Aorta (tissue), 5 donors: Measurements from ENCODE around the gene DECR2. TPM values are rescaled to one million over a fixed set of nuclear protein-coding genes. Genes with fewer than 3 reads are reported as not detected.

Experiments used
- ATAC-seq: fragments of 200-7000 bp; cut with Tn5 transposase; one replicate; pipeline ENCODE4 v1.9.1; 2022; ENCODE audit warnings: moderate library complexity; ENCODE audit not compliant: low FRiP score
- DNase-seq, 2 donors: peaks; one replicate each; pipeline ENCODE4 v3.0.0-alpha.2; 2020
- H3K27ac ChIP-seq, 2 donors: one replicate each; pipeline ENCODE4 v1.5.1; 2013; ENCODE audit warnings: low read length in 2 of 2, mild to moderate bottlenecking in 2 of 2, moderate library complexity in 2 of 2, control low read depth in 1 of 2, inconsistent platforms in 1 of 2, low read depth in 1 of 2
- H3K27me3 ChIP-seq, 2 donors: one replicate each; pipeline ENCODE4 v1.6.1; 2013; ENCODE audit warnings: control low read depth in 1 of 2, low read length in 1 of 2, mild to moderate bottlenecking in 1 of 2, moderate library complexity in 1 of 2; ENCODE audit not compliant: insufficient read depth in 2 of 2, control insufficient read depth in 1 of 2
- H3K36me3 ChIP-seq, 2 donors: one replicate each; pipeline ENCODE4 v1.6.1; 2013; ENCODE audit warnings: control low read depth in 1 of 2, low read length in 1 of 2, mild to moderate bottlenecking in 1 of 2; ENCODE audit not compliant: insufficient read depth in 2 of 2, control insufficient read depth in 1 of 2
- H3K4me1 ChIP-seq, 2 donors: one replicate each; pipeline ENCODE4 v1.6.1; 2013; ENCODE audit warnings: low read length in 2 of 2, control low read depth in 1 of 2, mild to moderate bottlenecking in 1 of 2, moderate library complexity in 1 of 2; ENCODE audit not compliant: insufficient read depth in 2 of 2, control insufficient read depth in 1 of 2
- H3K4me3 ChIP-seq, 2 donors: one replicate each; pipeline ENCODE4 v1.5.1; 2013; ENCODE audit warnings: low read length in 2 of 2, control low read depth in 1 of 2, mild to moderate bottlenecking in 1 of 2
- H3K9me3 ChIP-seq: one replicate; pipeline ENCODE4 v1.6.1; 2013; ENCODE audit warnings: mild to moderate bottlenecking, low read length; ENCODE audit not compliant: control insufficient read depth
- WGBS, 2 donors: extraction: QIAGEN DNeasy Blood & Tissue Kit; methylation state at CpG; one replicate each; pipeline ENCODE4 v1.1.7; 2013; 5-methylcytosine and 5-hydroxymethylcytosine counted together
- intact Hi-C, 2 donors: fragments of 100-400 bp; cut with DNase I; formaldehyde crosslinking; loops; one replicate each; pipeline versions ENCODE4 v1.14.2 to v1.15.0; 2022
- polyA plus RNA-seq, 2 donors: library from polyadenylated mRNA; stranded (reverse); fragments of 200-250 nt; gene quantifications; one replicate each; pipeline ENCODE4 v1.2.3, GENCODE V29; 2013
- total RNA-seq, 2 donors: library from RNA; stranded (reverse); fragmentation: NEBNext Ultra II Directional; extraction: Animal tissue kit (Norgen Biotek cat#: 25700); gene quantifications; one replicate each; pipeline ENCODE4 v1.2.1, GENCODE V29; 2021
- donor health status: healthy with polysubstance abuse.
- donor health status: Bipolar disorder and iron deficiency.
- donor health status: DM: no; HTN: no; CAD: no.
- donor health status: DM: no; HTN: no; CAD: no.
- donor health status: DM: yes; HTN: yes; CAD: no.

DECR2 gene
- total and polyA plus RNA-seq, 4 donors = 10.9 to 21.8 (median 16.0) TPM

GRCh38 chr16:371515-372301, 30.0 kb upstream of the DECR2 start:
- ATAC-seq = no peak
- no peak overlapping the region for H3K27ac ChIP-seq

GRCh38 chr16:372302-372983, 29.2 kb upstream of the DECR2 start:
- ATAC-seq (no peak), DNase-seq (no peak)
- H3K9me3 ChIP-seq = no peaks in the 10 kb centered on the region
- WGBS, 2 donors = 89 to 91% methylated on average over 19 of the region's 19 CpGs
- H3K36me3 ChIP-seq = peaks cover 0 to 7% of the 10 kb centered on the region in 2 donors
- no peaks in the 10 kb centered on the region for H3K4me1 ChIP-seq
- intact Hi-C loops = no loop called here
- H3K27ac ChIP-seq = no peak overlapping the region
- no peaks in the 10 kb centered on the region for H3K27me3 ChIP-seq
- no peak overlapping the region for H3K4me3 ChIP-seq

More at GRCh38 chr16:371515-372301, 30.0 kb upstream of the DECR2 start:
- no peak for DNase-seq
- 92% methylated on average over 31 of the region's 31 CpGs for WGBS, 2 donors
- H3K9me3 ChIP-seq = no peaks in the 10 kb centered on the region
- H3K36me3 ChIP-seq = peaks cover 0 to 7% of the 10 kb centered on the region in 2 donors
- no peaks in the 10 kb centered on the region for H3K4me1 ChIP-seq
- H3K4me3 ChIP-seq = no peak overlapping the region
- no peaks in the 10 kb centered on the region for H3K27me3 ChIP-seq
- intact Hi-C loops = no loop called here

GRCh38 chr16:373020-373598, 28.6 kb upstream of the DECR2 start:
- Histone ChIP-seq H3K27me3 (no peaks in the 10 kb centered on the region), H3K9me3 (no peaks in the 10 kb centered on the region), H3K27ac (no peak overlapping the region), H3K4me1 (no peaks in the 10 kb centered on the region), H3K36me3 (peaks cover 0 to 7% of the 10 kb centered on the region in 2 donors), H3K4me3 (no peak overlapping the region)
- intact Hi-C loops = no loop called here
- 89 to 94% methylated on average over 5 of the region's 5 CpGs for WGBS, 2 donors
- ATAC-seq (no peak), DNase-seq (no peak)

- no peak overlapping the region for H3K4me3 ChIP-seq
- H3K9me3 ChIP-seq = no peaks in the 10 kb centered on the region
- peaks cover 0 to 7% of the 10 kb centered on the region in 2 donors for H3K36me3 ChIP-seq
- DNase-seq = peak in 1 of 2 donors; percentile 44
- WGBS, 2 donors = 92 to 94% methylated on average over 44 of the region's 44 CpGs
- no peaks in the 10 kb centered on the region for H3K27me3 ChIP-seq
- intact Hi-C loops = no loop called here
- ATAC-seq = no peak
- H3K27ac ChIP-seq = no peak overlapping the region
- no peaks in the 10 kb centered on the region for H3K4me1 ChIP-seq
Observed at GRCh38 chr16:373848-374615, 27.7 kb upstream of the DECR2 start.

- Histone ChIP-seq H3K4me1 (no peaks in the 10 kb centered on the region), H3K4me3 (no peak overlapping the region), H3K9me3 (no peaks in the 10 kb centered on the region), H3K27ac (no peak overlapping the region), H3K36me3 (peaks cover 0 to 7% of the 10 kb centered on the region in 2 donors), H3K27me3 (no peaks in the 10 kb centered on the region)
- intact Hi-C loops = no loop called here
- WGBS, 2 donors = 91 to 94% methylated on average over 6 to 9 of the region's 9 CpGs
- no peak for ATAC-seq
- peak in 1 of 2 donors; percentile 42 for DNase-seq
Observed at GRCh38 chr16:374616-374926, 27.1 kb upstream of the DECR2 start.

- Histone ChIP-seq H3K4me3 (no peak overlapping the region), H3K36me3 (peaks cover 0 to 7% of the 10 kb centered on the region in 2 donors), H3K27ac (no peak overlapping the region), H3K4me1 (no peaks in the 10 kb centered on the region), H3K9me3 (no peaks in the 10 kb centered on the region), H3K27me3 (no peaks in the 10 kb centered on the region)
- intact Hi-C loops = no loop called here
- ATAC-seq = no peak
- DNase-seq = no peak
- WGBS, 2 donors = 94 to 96% methylated on average over 23 of the region's 23 CpGs
Observed at GRCh38 chr16:375212-375611, 26.5 kb upstream of the DECR2 start.

- 94 to 95% methylated on average over 44 of the region's 44 CpGs for WGBS, 2 donors
- no peaks in the 10 kb centered on the region for H3K9me3 ChIP-seq
- no peaks in the 10 kb centered on the region for H3K27me3 ChIP-seq
- peaks cover 0 to 7% of the 10 kb centered on the region in 2 donors for H3K36me3 ChIP-seq
- DNase-seq (peak in 1 of 2 donors; percentile 50), ATAC-seq (no peak)
- intact Hi-C loops = no loop called here
- H3K27ac ChIP-seq = no peak overlapping the region
- no peaks in the 10 kb centered on the region for H3K4me1 ChIP-seq
- H3K4me3 ChIP-seq = no peak overlapping the region
Observed at GRCh38 chr16:375927-376816, 25.5 kb upstream of the DECR2 start.
